GM19035 (cell line): Measurements from ENCODE around the gene TRPM6.
"Not testable (repeated sequence)": the region's sequence is repeated elsewhere in the genome, so short reads cannot be mapped to it uniquely, and the experiment has no call there.

Experiments used
- ATAC-seq: cut with Tn5 transposase; IDR thresholded peaks from one replicate; pipeline ENCODE4 v1.9.1; 2021; ENCODE audit not compliant: unreplicated experiment

The TRPM6 gene, protein sequence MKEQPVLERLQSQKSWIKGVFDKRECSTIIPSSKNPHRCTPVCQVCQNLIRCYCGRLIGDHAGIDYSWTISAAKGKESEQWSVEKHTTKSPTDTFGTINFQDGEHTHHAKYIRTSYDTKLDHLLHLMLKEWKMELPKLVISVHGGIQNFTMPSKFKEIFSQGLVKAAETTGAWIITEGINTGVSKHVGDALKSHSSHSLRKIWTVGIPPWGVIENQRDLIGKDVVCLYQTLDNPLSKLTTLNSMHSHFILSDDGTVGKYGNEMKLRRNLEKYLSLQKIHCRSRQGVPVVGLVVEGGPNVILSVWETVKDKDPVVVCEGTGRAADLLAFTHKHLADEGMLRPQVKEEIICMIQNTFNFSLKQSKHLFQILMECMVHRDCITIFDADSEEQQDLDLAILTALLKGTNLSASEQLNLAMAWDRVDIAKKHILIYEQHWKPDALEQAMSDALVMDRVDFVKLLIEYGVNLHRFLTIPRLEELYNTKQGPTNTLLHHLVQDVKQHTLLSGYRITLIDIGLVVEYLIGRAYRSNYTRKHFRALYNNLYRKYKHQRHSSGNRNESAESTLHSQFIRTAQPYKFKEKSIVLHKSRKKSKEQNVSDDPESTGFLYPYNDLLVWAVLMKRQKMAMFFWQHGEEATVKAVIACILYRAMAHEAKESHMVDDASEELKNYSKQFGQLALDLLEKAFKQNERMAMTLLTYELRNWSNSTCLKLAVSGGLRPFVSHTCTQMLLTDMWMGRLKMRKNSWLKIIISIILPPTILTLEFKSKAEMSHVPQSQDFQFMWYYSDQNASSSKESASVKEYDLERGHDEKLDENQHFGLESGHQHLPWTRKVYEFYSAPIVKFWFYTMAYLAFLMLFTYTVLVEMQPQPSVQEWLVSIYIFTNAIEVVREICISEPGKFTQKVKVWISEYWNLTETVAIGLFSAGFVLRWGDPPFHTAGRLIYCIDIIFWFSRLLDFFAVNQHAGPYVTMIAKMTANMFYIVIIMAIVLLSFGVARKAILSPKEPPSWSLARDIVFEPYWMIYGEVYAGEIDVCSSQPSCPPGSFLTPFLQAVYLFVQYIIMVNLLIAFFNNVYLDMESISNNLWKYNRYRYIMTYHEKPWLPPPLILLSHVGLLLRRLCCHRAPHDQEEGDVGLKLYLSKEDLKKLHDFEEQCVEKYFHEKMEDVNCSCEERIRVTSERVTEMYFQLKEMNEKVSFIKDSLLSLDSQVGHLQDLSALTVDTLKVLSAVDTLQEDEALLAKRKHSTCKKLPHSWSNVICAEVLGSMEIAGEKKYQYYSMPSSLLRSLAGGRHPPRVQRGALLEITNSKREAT (N-terminal part only)

DNA sequence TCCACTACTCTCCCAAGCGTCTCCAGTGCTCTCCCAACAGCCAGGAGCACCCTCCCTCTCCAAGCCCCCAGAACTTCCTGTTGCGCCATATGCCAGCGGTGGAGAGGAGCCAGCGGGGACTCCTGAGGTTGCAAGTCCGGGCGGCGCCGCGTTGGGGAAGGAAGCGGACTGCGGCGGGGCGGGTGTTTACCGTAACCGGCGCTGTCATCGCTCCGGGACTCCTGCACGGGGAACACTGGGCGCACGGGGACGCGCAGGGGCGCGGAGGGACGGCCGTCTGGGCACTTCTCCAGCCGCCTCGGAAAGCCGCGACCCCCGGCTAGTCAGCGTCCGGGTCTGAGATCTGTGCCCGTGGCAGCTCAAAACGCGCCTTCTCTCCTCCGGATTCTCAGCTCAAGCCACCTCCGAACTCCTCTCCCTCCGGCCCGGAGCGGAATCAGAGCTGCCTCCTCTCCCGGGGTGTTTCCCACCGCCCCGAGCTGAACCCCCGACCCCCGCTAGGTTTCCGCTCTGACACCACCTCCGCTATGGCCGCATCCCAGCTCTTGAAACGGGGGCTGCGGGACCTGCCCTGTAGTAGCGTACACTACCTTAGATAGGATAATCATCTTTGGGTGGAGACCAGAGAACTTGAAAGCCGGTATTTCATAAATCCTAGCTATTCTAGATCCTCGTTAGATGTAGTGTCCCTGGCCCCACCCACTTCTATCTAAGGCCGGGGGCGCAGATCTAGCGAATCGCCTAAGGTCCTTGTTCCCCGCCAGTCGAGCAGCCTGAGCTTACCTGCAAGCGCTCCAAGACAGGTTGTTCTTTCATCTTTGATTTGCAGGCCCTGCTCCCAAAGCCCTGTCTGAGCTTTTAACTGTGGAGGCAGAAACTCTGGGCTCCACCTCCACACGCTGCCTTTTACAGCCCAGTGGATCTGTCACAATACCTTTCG, at the start of gene TRPM6:
TSS of gene TRPM6 (minus strand) at position 881 of the 940 bp plus-strand sequence. CDS start at position 816, 65 bp downstream.
- ATAC-seq: no peak

DNA sequence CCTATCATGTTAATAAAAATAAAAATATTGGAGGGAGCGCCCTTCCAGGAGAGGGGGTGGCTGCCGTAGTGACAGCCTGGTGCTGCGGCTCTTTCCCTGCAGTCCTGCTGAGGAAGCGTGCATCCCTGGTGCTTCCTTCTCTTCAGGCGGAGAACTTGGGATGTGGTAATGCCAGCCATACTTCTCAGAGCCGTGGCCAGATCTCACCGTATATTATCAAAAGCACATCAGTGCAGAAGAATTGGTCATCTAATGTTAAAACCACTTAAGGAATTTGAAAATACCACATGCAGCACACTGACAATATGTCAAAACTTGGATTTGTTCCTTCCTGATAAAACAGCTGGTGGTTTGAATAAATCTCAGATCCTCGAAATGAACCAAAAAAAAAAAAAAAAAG, 47.3 kb upstream of the TRPM6 start:
- no peak for ATAC-seq

DNA sequence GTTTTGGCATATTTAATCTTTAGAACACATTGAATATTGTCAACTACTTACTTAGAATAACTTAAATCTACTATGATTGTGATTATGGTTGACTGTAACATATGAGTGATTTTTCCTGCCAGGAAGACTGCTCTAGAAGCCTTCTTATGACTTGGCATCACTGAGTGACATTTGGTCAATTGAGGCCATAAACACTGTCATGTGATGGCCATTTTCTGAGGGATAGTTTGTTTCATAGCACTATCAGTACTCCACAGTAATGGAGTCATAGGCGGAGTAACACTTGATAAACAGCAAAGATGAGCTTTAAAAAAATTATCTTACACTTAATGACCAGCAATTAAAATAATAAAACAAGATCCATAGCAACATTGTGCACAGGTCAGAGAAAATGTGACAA, 34.0 kb upstream of the TRPM6 start:
- ATAC-seq: no peak

DNA sequence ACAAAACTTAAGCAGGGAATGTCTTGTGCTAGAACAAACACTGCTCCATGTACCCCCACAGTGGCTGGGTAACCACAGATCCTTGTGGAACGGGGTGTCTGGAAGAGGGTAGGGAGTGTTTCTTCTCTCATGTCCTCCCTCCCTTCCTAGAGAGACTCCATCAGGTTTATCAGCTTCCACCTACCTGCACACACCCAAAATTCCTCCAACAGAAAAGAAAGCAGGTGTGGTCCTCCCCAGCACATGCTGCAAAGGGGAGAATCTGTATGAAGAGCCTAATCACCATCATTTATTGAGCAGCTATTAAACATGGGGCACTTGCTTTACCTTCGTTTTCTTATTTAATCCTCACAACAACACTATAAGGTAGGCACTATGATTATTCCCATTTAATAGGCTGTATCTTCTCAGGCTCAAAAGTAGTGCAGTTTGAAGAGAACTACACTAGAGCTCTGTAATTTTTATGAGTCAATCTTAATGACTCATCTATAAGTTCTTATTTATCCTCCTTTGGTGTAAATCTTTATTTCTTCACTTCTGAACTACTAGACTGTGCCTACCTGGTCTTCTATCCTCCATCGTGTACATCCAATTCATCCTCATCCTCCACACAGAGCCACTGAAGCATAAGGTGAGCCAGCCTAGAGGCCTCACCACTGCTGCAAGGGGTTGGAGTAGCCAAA, 33.4 kb upstream of the TRPM6 start:
- no peak for ATAC-seq

DNA sequence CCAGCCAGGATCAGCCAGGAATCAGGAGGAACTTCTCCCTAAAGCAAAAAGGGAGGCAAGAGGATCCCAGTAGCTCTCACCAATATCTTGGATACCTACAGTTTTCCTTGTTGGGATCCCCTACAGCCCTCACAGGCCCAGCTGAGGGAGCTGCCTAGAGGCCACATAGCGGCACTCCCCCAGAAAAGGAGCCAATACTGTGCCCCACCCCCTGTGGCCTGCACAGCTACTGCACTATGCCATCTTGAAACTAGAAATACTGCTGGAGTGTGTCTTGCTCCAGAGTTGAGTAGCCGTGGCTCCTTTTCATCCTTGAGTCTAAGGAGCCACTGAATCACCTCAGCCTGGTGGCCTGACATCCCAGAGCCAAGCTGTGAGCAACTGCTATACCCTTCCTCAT, 22.3 kb upstream of the TRPM6 start:
- no peak for ATAC-seq

DNA sequence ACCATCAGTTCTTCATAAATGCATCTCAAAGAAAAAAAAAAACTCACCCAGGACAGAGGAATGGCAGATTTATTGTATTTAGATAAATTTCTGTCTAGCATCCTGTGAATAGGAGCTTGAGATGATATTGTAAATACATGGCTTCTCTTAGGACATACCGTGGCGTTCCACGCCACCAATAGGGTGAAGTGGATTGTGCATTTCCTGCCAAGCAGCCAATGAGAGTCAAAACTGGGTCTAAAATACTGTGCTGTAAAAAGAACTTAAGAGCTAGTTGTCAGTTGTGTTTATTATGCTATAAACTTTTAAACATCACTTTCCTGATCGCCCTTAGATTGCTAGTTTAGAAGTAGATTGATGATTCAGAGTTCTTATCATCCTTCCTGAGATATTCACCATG, 20.9 kb upstream of the TRPM6 start:
- ATAC-seq: no peak

DNA sequence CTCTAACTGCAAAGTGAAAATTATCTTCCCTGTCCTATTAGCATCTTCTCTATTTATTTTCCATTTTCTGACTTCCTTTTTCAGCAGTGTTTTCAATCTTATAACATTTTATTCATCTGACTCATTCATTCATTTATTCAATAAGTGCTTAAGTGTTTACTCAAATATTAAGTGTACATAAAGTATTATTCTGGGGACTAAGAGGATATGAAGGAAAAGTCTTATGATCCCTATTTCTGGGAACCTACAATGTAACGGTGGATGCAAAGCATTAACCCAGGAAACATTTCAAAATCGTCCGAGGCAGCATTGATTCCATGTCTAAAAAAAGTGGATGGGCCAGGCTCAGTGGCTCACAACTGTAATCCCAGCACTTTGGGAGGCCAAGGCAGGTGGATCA, 19.4 kb upstream of the TRPM6 start:
- no peak for ATAC-seq

DNA sequence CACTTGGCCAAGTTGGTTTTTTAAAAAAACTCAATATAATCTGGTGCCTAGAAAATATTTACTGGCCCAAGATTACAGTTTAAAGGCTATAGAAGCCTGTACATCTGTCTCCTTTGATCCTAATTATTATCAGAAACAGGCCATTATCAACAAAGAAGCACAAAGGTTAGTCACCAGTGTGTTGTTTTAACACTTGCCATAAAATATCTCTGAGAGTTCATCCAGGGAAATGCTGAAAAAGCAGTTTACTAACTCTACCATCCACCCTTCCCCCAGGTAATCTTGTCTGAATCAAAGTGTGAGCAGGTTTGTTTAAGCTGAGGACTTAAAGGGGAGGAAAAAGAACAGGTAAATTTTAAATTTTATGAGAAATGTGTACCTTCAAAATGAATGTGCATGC, 13.3 kb upstream of the TRPM6 start:
- no peak for ATAC-seq

DNA sequence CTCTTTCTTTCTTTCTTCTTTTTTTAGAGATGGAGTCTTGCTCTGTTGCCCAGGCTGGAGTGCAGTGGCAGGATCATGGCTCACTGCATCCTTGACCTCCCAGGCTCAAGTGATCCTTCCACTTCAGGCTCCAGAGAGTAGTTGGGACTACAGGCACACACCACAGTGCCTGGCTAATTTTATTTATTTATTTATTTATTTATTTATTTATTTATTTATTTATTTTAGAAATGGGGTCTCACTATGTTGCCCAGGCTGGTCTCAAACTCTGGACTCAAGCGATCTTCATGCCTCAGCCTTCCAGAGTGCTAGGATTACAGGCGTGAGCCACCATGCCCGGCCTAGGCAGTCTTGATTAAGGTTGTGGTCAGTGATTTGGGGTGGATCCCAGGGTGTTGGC, 728 bp upstream of the TRPM6 start:
- ATAC-seq: not testable (repeated sequence)

DNA sequence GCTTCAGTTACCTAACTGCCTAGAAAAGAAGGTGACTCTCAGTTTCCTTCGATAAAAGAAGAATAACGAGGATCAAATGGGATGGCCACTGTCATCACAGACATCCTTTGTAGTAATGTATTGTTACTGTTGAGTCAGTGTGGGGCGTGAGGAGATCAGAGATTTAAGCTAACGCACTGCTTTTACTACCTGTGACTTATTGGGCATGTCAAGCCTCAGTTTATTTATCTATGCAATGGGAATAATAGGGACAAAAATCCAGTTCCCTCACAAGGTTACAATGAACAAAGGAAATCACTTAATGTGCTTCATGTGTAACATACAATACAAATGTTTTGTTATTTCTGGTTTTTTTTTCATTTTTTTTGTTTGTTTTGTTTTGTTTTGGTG, 255 bp upstream of the TRPM6 start:
- ATAC-seq: no peak

DNA sequence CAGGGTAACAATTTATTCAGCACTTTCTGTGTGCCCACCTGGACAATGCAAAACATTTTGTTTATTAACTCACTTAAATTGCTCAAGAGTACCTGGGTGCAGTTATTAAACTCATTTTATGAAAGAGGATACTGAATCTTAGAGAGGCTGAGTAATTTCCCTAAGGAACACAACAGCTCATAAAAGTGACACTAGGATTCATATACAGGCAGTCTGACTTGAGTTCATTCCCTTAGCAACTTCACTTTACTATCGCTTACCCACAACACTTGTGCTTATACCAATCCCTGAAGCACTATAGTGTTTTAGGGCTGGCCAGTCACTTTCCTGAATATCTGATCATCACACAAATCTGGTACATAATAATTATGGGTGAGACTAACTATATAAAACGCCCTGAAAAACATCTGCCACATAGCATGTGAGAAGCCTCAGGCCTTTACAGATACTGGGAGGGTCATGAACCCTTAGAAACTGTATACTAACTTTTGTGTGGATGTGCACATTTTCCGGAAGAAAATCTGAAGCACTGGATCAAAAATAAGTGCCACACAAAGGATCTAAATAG, 11.3 kb downstream of the TRPM6 start:
- no peak for ATAC-seq

DNA sequence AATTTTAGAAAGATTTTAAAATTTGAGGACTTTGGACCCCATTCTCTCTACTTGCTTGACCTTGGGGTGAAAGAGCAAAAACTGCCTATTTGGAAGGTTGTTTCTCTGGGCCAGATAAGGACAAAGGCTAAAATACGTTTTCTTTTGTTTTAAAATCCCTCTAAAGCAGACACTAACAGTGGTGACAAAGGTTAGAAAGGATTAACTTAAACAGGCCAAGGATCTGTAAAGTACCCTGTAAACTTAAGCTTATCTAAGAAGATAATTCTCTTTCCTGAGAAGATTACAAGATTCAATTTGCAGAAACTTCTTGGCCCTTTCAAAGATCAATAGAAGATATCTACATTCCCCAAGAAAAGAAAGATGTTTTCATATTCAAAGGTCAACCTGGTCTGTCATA, 12.1 kb downstream of the TRPM6 start:
- no peak for ATAC-seq

DNA sequence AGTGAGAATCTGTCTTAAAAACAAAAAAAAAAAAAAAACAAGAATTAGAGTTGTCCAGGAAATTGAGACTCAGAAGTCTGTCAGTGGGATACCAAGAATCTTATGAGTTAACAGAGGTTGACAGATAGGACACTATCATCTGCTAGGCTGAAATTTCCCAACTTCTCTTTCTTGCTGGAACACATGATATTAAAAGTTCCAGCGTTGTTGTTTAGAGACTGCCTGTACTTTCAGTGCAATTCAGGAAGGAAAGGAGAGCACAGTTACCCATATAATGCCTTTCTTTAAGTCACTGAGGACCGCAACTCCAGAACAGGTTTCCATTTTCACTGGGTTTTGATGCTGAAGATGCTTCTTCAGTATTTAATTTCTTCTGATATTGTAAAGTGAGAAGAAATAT, 13.5 kb downstream of the TRPM6 start:
- no peak for ATAC-seq

DNA sequence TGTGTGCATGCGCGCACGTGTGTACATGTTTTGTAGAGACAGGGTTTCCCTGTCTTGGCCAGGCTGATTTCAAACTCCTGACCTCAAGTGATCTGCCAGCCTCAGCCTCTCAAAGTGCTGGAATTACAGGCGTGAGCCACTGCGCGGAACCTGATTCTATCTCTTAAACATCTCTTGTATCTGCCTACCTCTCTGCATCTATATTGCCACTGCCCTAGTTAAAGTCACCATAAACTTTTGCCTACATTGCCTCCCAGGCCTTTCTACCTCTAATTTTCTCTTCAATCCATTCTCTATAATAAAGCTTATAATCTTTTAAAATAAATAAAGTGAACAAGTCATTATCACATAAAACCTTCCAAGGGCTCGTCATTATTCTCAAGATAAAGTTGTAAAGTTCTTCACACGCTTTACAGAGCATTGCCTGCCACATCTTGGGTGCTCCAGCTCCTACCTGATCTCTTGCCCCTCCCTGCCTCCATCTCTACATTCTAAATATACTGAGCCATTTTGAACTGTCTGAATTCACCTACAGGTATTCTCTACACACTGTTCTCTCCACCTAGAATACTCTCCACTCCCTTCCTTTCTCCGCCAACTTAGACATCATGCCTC, 15.0 kb downstream of the TRPM6 start:
- no peak for ATAC-seq

DNA sequence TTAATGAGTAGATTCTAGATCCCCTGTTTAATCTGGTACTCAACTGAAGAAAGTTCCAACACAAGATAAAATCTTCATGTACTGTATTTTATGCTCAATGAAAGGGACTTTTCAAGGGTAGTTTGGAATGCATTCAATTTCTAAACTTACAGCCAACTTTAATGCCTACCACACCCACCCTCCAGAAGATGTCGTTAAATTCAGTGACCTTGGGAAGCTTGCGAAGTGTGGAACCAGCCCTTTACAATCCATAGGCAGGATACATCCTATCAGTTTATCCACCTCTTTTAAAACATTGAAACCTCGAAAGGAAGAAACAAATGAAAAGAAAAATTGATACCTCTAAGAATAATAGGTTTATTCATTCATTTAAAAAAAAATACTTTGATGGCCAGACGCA, 20.2 kb downstream of the TRPM6 start:
- ATAC-seq: no peak

DNA sequence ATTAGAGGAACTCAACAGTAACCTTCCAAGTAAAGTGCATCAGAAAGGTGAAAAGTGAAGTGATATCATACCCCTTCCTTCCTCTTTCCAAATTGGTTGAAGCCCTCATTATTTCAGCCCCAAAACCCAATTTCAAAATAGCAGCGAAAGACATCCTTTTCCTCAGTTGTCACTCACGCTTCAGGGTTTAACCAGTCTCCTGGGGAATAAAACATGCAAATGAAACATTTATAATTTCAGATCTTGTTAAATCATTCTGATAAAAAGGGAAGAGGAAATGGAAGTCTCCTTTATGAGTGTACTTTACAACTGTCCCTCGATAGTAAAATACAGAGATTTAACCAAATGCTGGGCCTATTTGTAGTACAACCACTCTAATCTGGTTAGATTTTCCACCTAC, 22.5 kb downstream of the TRPM6 start:
- no peak for ATAC-seq

DNA sequence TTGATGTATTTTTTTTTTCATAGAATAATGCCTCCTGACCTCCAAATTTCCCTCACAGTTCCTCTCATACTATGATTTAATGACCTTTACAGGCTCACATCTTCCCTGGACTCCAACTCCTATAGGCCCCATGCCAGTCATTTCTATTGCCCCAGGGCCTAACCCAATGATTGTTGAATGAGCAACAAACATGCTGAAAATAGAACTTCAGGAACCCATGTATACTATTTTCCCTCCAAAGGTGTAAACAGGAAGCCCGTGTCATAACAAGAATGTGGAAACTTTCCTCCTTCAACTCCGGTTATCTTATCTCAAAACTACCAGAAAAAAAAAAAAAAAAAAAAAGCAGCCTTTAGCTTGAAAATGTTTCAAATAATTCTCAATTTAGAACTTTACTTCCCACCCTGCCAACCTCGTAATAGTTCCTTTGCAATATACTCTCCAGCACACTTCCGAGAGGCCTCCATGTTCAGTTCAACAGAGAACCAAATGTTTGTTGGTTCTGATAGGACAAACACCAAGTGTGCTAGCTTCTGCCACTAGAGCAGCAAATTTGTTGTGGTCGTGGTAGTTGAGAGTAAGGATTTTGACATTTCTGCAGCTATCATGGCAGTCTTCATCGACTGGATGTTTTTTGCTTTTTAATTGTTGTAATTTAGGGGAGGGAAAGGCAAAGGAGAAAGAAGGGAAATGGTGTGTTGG, 25.8 kb downstream of the TRPM6 start:
- no peak for ATAC-seq

DNA sequence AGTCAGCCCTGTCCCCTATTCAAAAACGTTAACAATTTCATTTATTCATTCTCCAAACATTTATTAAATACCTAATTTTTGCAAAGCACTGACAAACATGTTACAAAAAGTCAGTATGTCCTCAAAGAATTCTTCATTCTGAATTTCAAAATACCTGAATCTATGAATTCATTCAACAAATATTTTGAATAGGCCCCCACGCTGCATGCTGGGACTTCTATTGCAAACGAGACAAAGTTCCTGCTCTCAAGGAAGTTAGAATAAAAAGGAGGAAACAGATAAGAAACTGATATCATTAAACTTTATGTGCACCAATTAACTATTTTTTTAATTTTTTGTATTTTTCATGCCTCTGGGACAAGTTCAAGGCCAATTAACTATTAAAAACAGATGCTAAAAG, 26.6 kb downstream of the TRPM6 start:
- no peak for ATAC-seq
